GM12878 (cell line): ENCODE data around the gene CSK. TPM values are rescaled to one million over a fixed set of nuclear protein-coding genes. Genes with fewer than 3 reads are reported as not detected.

Experiments
- ATAC-seq: fragments of 200-7000 bp; cut with Tn5 transposase; 3 replicates; pipeline ENCODE4 v1.9.1; 2020; ENCODE audit warnings: mild to moderate bottlenecking, moderate library complexity
- BruUV-seq: library from RNA; stranded (reverse); fragments of 400-500 nt; replicated peaks from 2 replicates; lab custom pipeline; 2021; lab: Mats Ljungman, UMichigan
- CTCF ChIA-PET: fragments of 300-600 bp; sonication (Branson Sonifier 250); formaldehyde crosslinking; extraction: SDS; loops from one replicate; lab custom pipeline; 2021; ENCODE audit warnings: inconsistent platforms; lab: Yijun Ruan, JAX
- POLR2A ChIA-PET: fragments of 350-600 bp; formaldehyde crosslinking; extraction: SDS; loops from one replicate; lab custom pipeline; 2021; ENCODE audit warnings: inconsistent platforms; lab: Charles Lee
- RAD21 ChIA-PET: fragments of 300-600 bp; sonication (Branson Sonifier 250); formaldehyde crosslinking; loops from one replicate; lab custom pipeline; 2023; ENCODE audit warnings: antibody characterized with exemption; ENCODE audit not compliant: unreplicated experiment; lab: Charles Lee
- SMC1A ChIA-PET: fragments of 300-600 bp; sonication (Branson Sonifier 250); formaldehyde crosslinking; loops from one replicate; lab custom pipeline; 2023; ENCODE audit not compliant: unreplicated experiment, uncharacterized antibody; lab: Charles Lee
- DNase-seq: peaks from one replicate; pipeline ENCODE4 v3.0.0-alpha.2; 2011; ENCODE audit warnings: low read depth, low spot score
- FAIRE-seq: peaks from 3 replicates; lab custom pipeline; 2011; peaks lifted over from hg19 to GRCh38; lab: Jason Lieb, UNC
- H2AFZ ChIP-seq: 2 replicates; pipeline ENCODE4 v1.6.0; 2011; ENCODE audit warnings: low read depth, low read length, control low read depth; ENCODE audit not compliant: control insufficient read depth
- H3K27ac ChIP-seq: 2 replicates; pipeline ENCODE4 v1.5.1; 2011; ENCODE audit warnings: control low read depth; ENCODE audit not compliant: control insufficient read depth, insufficient read depth
- H3K27me3 ChIP-seq, 2 experiments: replicated peaks in 1 of 2; 2 replicates each; pipeline versions ENCODE4 v1.6.0 to v1.6.1; 2011; ENCODE audit warnings: low read length in 1 of 2; ENCODE audit not compliant: control insufficient read depth in 2 of 2, insufficient read depth in 2 of 2
- H3K36me3 ChIP-seq, 2 experiments: 2 replicates each; pipeline ENCODE4 v1.5.1; 2011; ENCODE audit warnings: low read length in 1 of 2; ENCODE audit not compliant: control insufficient read depth in 2 of 2, insufficient read depth in 2 of 2
- H3K4me1 ChIP-seq: 2 replicates; pipeline ENCODE4 v1.6.1; 2011; ENCODE audit warnings: mild to moderate bottlenecking, low read length, moderate library complexity, mixed read lengths; ENCODE audit not compliant: control insufficient read depth, insufficient read depth
- H3K4me2 ChIP-seq: 2 replicates; pipeline ENCODE4 v1.6.0; 2011; ENCODE audit warnings: control low read depth; ENCODE audit not compliant: control insufficient read depth, insufficient read depth
- H3K4me3 ChIP-seq: fragments of 200-600 bp; sonication (generic); 2 replicates; pipeline ENCODE4 v1.5.1; 2016
- H3K79me2 ChIP-seq: 2 replicates; pipeline ENCODE4 v1.6.0; 2011; ENCODE audit warnings: low read length; ENCODE audit not compliant: control insufficient read depth, insufficient read depth
- H3K9ac ChIP-seq: 2 replicates; pipeline ENCODE4 v1.8.0; 2011; ENCODE audit warnings: low read length, control low read depth, mixed read lengths; ENCODE audit not compliant: control insufficient read depth, insufficient read depth
- H3K9me3 ChIP-seq: replicated peaks from 3 replicates; pipeline ENCODE4 v1.5.1; 2011; ENCODE audit warnings: mild to moderate bottlenecking, low read length; ENCODE audit not compliant: control insufficient read depth, insufficient read depth
- H4K20me1 ChIP-seq: 2 replicates; pipeline ENCODE4 v1.6.0; 2011; ENCODE audit not compliant: control insufficient read depth, insufficient read depth
- EED ChIP-seq: sonication (generic); IDR thresholded peaks from 2 replicates; pipeline ENCODE4 v1.6.1; 2016; ENCODE audit warnings: antibody characterized with exemption, low read depth
- EP300 ChIP-seq, 2 experiments: fragments of 150-350 bp in 1 of 2; IDR thresholded peaks; 2 replicates each; pipeline ENCODE4 v1.6.1; 2011 to 2012; ENCODE audit warnings: low read depth in 2 of 2, low read length in 2 of 2, borderline replicate concordance in 1 of 2, improper control_type of control experiment in 1 of 2, inconsistent platforms in 1 of 2; ENCODE audit not compliant: control insufficient read depth in 1 of 2
- HDAC2 ChIP-seq: fragments of 200-600 bp; sonication (generic); IDR thresholded peaks from 2 replicates; pipeline ENCODE4 v1.6.1; 2017
- JUNB ChIP-seq: IDR thresholded peaks from 2 replicates; pipeline ENCODE4 v1.6.1; 2016; ENCODE audit warnings: antibody characterized with exemption, mild to moderate bottlenecking
- JUND ChIP-seq: IDR thresholded peaks from 2 replicates; pipeline ENCODE4 v1.6.1; 2012; ENCODE audit warnings: low read depth, mild to moderate bottlenecking, low read length, improper control_type of control experiment, moderate library complexity
- NFYA ChIP-seq: IDR thresholded peaks from 2 replicates; pipeline ENCODE4 v1.6.1; 2011; ENCODE audit warnings: low read depth, mild to moderate bottlenecking, low read length, improper control_type of control experiment, borderline replicate concordance
- NR2F1 ChIP-seq: fragments of 450-650 bp; conservative IDR thresholded peaks from 2 replicates; pipeline ENCODE4 v1.6.1; 2017; ENCODE audit warnings: mild to moderate bottlenecking
- SMAD5 ChIP-seq: IDR thresholded peaks from 2 replicates; pipeline ENCODE4 v1.6.1; 2016; ENCODE audit warnings: antibody characterized with exemption, low read depth
- TCF7 ChIP-seq: IDR thresholded peaks from 2 replicates; pipeline ENCODE4 v1.6.1; 2014; ENCODE audit warnings: antibody characterized with exemption, borderline replicate concordance
- WGBS: methylation state at CpG from one replicate; pipeline ENCODE4 v1.1.6; 2016; ENCODE audit warnings: low lambda C conversion rate; ENCODE audit not compliant: insufficient replicate concordance, insufficient coverage; ENCODE audit errors: missing lambda C conversion rate; 5-methylcytosine and 5-hydroxymethylcytosine counted together
- in situ Hi-C: fragments of 300-500 bp; cut with MboI; formaldehyde crosslinking; loops from 9 replicates; pipeline ENCODE4 v1.14.3; 2018; ENCODE audit warnings: mixed read lengths
- intact Hi-C: fragments of 100-400 bp; cut with micrococcal nuclease; formaldehyde crosslinking; loops from one replicate; pipeline ENCODE4 v1.14.2; 2022; ENCODE audit not compliant: unreplicated experiment
- polyA plus RNA-seq, 11 experiments: library from polyadenylated mRNA; depleted of rRNA in 4 of 11; unstranded in 6 of 11; stranded (reverse) in 5 of 11; fragments of >200 nt; fragmentation: Nextera tagmentation in 4 of 11; fragmentation: Illumina TruSeq in 1 of 11; extraction: Ambion mirVana in 4 of 11; extraction: Trizol in 1 of 11; gene quantifications; 1 replicate in 1 of 11; 2 replicates in 10 of 11; pipeline versions ENCODE4 v1.2.1 to v1.2.3, GENCODE V29; 2011 to 2016; ENCODE audit warnings: inconsistent platforms in 2 of 11, missing spikeins in 2 of 11, low read depth in 1 of 11
- total RNA-seq, 4 experiments: library from RNA; depleted of rRNA in 3 of 4; stranded (reverse); fragments of >200 nt in 3 of 4; fragmentation: Illumina TruSeq in 1 of 4; extraction: Trizol in 1 of 4; gene quantifications; 2 replicates each; pipeline versions ENCODE4 v1.2.1 to v1.2.3, GENCODE V29; 2013 to 2021
- TF ChIP-seq, protein P1 (sequence below): fragments of 450-650 bp; IDR thresholded peaks from 2 replicates; pipeline ENCODE4 v1.6.1; 2018; ENCODE audit warnings: borderline replicate concordance, mild to moderate bottlenecking; ENCODE audit not compliant: partially characterized antibody
- TF ChIP-seq, protein P2 (sequence below): IDR thresholded peaks from 2 replicates; pipeline ENCODE4 v1.6.1; 2012; ENCODE audit warnings: low read depth, low read length, improper control_type of control experiment
- TF ChIP-seq, protein P3 (sequence below): fragments of 450-650 bp; IDR thresholded peaks from 2 replicates; pipeline ENCODE4 v1.6.1; 2017; ENCODE audit warnings: mild to moderate bottlenecking, low read depth, inconsistent platforms; ENCODE audit not compliant: poor library complexity, severe bottlenecking

Gene CSK
- total and polyA plus RNA-seq, 10 of the 15 experiments (the other 5 are each of a cell fraction or from before 2014, with no cell fraction given): 3.4 to 327 (median 75.8) TPM

DNA sequence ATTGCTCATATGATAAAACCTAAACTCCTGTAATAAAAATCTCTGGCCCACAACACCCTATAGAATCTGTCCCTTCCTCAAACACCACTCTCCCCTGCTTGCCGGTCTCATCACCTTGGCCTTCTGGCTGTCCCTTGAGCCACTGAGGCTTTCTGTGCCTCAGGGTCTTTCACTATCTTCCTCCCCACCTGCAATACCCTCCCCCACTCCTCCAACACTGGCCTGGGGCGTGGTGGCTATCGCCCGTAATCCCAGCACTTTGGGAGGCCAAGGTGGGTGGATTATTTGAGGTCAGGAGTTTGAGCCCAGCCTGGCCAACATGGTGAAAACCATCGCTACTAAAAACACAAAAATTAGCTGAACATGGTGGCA is 3.3 kb upstream of the CSK start (continued):
- no peak for TF ChIP-seq NFYA

DNA sequence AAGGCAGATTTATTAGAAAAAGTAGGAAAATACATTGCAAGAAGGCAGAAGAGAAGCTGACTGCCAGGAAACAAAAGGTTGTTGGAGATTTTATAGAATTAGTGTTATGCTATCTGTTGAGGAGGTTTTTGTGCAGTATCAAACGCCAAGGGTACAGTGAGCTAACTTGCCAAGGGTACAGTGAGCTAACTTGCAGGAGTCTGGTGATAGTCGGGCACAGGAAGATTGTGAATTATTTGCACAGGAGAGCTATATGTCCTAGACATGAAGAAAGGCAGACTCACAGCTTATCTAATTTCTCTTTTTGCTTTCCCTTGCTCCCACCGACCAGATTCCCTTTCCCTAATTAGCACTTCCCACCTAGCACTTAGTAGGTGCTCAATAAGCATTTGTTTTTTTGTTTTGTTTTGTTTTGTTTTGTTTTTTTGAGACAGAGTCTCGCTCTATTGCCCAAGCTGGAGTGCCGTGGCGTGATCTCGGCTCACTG is 2.7 kb upstream of the CSK start:
- RAD21 ChIA-PET: interaction anchor here (0.9 to 25.2 kb wide), 6 partner anchors 0 to 394 kb away, joined by 3 to 1186 read pairs (median 6); partner anchors contain the start of gene CSK
- Histone ChIP-seq H3K27me3 (no peaks in the 10 kb centered on the region), H3K4me2 (peak overlapping the region; percentile 11), H3K27ac (peak overlapping the region; percentile 96; the same call in 1 of the 2 replicates), H3K9me3 (no peaks in the 10 kb centered on the region), H3K79me2 (peaks cover 43% of the 10 kb centered on the region), H3K36me3 (no peaks in the 10 kb centered on the region; a peak in 1 of 4 replicates), H4K20me1 (no peaks in the 10 kb centered on the region), H3K4me1 (peaks cover 73% of the 10 kb centered on the region), H3K9ac (no peak overlapping the region), H3K4me3 (no peak overlapping the region), H2AFZ (no peak overlapping the region)
- DNase-seq (no peak), FAIRE-seq (no peak), ATAC-seq (no peak)
- intact Hi-C loops: no loop called here
- WGBS: 19% methylated on average over 7 of the region's 7 CpGs
- SMC1A ChIA-PET: interaction anchor here (1.2 to 17.6 kb wide), 4 partner anchors 7 to 171 kb away, joined by 3 to 811 read pairs (median 56); partner anchors contain the start of gene FAM219B
- POLR2A ChIA-PET: interaction anchor here (0.7 to 17.5 kb wide), 7 partner anchors 10 to 395 kb away, joined by 3 to 602 read pairs (median 8); partner anchors contain the start of gene CSK
- CTCF ChIA-PET: interaction anchor here (0.6 to 25.9 kb wide), 8 partner anchors 3 to 756 kb away, joined by 3 to 1288 read pairs (median 10); partner anchors contain the start of gene CSK
- in situ Hi-C loops: no loop called here
- BruUV-seq: no TSS peak
- TF ChIP-seq, protein P1, sequence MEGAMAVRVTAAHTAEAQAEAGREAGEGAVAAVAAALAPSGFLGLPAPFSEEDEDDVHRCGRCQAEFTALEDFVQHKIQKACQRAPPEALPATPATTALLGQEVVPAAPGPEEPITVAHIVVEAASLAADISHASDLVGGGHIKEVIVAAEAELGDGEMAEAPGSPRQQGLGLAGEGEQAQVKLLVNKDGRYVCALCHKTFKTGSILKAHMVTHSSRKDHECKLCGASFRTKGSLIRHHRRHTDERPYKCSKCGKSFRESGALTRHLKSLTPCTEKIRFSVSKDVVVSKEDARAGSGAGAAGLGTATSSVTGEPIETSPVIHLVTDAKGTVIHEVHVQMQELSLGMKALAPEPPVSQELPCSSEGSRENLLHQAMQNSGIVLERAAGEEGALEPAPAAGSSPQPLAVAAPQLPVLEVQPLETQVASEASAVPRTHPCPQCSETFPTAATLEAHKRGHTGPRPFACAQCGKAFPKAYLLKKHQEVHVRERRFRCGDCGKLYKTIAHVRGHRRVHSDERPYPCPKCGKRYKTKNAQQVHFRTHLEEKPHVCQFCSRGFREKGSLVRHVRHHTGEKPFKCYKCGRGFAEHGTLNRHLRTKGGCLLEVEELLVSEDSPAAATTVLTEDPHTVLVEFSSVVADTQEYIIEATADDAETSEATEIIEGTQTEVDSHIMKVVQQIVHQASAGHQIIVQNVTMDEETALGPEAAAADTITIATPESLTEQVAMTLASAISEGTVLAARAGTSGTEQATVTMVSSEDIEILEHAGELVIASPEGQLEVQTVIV: no peak
- TF ChIP-seq EED (no peak), SMAD5 (no peak), NR2F1 (no peak), HDAC2 (no peak), JUNB (no peak), TCF7 (no peak), EP300 (IDR thresholded peaks at IDR 0.05; ENCODE audit: borderline replicate concordance in 1 of 2, control insufficient read depth in 1 of 2, low read depth in 2 of 2, low read length in 2 of 2) (no peak), JUND (no peak)
- TF ChIP-seq, protein P2, sequence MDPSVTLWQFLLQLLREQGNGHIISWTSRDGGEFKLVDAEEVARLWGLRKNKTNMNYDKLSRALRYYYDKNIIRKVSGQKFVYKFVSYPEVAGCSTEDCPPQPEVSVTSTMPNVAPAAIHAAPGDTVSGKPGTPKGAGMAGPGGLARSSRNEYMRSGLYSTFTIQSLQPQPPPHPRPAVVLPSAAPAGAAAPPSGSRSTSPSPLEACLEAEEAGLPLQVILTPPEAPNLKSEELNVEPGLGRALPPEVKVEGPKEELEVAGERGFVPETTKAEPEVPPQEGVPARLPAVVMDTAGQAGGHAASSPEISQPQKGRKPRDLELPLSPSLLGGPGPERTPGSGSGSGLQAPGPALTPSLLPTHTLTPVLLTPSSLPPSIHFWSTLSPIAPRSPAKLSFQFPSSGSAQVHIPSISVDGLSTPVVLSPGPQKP: no peak
- TF ChIP-seq, protein P3, sequence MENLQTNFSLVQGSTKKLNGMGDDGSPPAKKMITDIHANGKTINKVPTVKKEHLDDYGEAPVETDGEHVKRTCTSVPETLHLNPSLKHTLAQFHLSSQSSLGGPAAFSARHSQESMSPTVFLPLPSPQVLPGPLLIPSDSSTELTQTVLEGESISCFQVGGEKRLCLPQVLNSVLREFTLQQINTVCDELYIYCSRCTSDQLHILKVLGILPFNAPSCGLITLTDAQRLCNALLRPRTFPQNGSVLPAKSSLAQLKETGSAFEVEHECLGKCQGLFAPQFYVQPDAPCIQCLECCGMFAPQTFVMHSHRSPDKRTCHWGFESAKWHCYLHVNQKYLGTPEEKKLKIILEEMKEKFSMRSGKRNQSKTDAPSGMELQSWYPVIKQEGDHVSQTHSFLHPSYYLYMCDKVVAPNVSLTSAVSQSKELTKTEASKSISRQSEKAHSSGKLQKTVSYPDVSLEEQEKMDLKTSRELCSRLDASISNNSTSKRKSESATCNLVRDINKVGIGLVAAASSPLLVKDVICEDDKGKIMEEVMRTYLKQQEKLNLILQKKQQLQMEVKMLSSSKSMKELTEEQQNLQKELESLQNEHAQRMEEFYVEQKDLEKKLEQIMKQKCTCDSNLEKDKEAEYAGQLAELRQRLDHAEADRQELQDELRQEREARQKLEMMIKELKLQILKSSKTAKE: no peak
